Right lobe of liver (tissue), 6 donors: ENCODE measurements around the gene CAPZB. TPM values are rescaled to one million over a fixed set of nuclear protein-coding genes. Genes with fewer than 3 reads are reported as not detected.
A peak's percentile ranks its signal among the peaks of the same experiment; 100 is the strongest.

ENCODE experiments used
- ATAC-seq, 4 donors: fragments of 200-7000 bp; cut with Tn5 transposase; one replicate each; pipeline ENCODE4 v1.9.1; 2020; ENCODE audit warnings: mild to moderate bottlenecking in 4 of 4, moderate library complexity in 4 of 4
- DNase-seq, 3 donors: peaks; one replicate each; pipeline ENCODE4 v3.0.0-alpha.2; 2020
- H3K27ac ChIP-seq, 3 donors: fragments of 200-600 bp; one replicate each; pipeline ENCODE4 v1.8.0; 2022
- H3K27me3 ChIP-seq, 2 donors: fragments of 200-600 bp; one replicate each; pipeline ENCODE4 v1.8.0; 2022
- H3K36me3 ChIP-seq, 4 donors: fragments of 200-600 bp; sonication (generic) in 1 of 4; one replicate each; pipeline versions ENCODE4 v1.5.1 to v1.8.0; 2017 to 2022; ENCODE audit warnings: control low read depth in 1 of 4
- H3K4me1 ChIP-seq, 4 donors: fragments of 200-600 bp; sonication (generic) in 1 of 4; one replicate each; pipeline versions ENCODE4 v1.5.1 to v1.8.0; 2017 to 2022; ENCODE audit warnings: control low read depth in 1 of 4
- H3K4me3 ChIP-seq, 3 donors: fragments of 200-600 bp; one replicate each; pipeline ENCODE4 v1.8.0; 2022
- H3K9me3 ChIP-seq, 4 donors: fragments of 200-600 bp; sonication (generic) in 1 of 4; one replicate each; pipeline versions ENCODE4 v1.5.1 to v1.8.0; 2017 to 2022; ENCODE audit warnings: control low read depth in 1 of 4
- POLR2A ChIP-seq: fragments of 450-650 bp; IDR thresholded peaks from one replicate; pipeline ENCODE4 v1.6.1; 2017; ENCODE audit warnings: antibody characterized with exemption, mild to moderate bottlenecking
- WGBS: methylation state at CpG from one replicate; pipeline ENCODE4 v1.1.6; 2018; ENCODE audit warnings: low coverage, low lambda C conversion rate; ENCODE audit not compliant: insufficient coverage; ENCODE audit errors: missing lambda C conversion rate; 5-methylcytosine and 5-hydroxymethylcytosine counted together
- intact Hi-C, 2 donors: fragments of 100-400 bp; cut with DNase I; formaldehyde crosslinking; loops; one replicate each; pipeline versions ENCODE4 v1.11.2 to v1.14.1; 2022
- total RNA-seq, 6 experiments: library from RNA; depleted of rRNA in 2 of 6; stranded (reverse); fragments of >200 nt in 2 of 6; fragmentation: NEBNext Ultra II Directional in 3 of 6; extraction: Animal tissue kit (Norgen Biotek cat#: 25700) in 3 of 6; gene quantifications; one replicate each; pipeline versions ENCODE4 v1.1.0 to v1.2.4, GENCODE V29; 2016 to 2023
- TF ChIP-seq, protein P1 (sequence below), 4 donors: fragments of 200-600 bp in 3 of 4; fragments of 450-650 bp in 1 of 4; IDR thresholded peaks; one replicate each; pipeline versions ENCODE4 v1.5.1 to v1.8.0; 2016 to 2022; ENCODE audit warnings: antibody characterized with exemption in 4 of 4, mild to moderate bottlenecking in 2 of 4
- donor health status: DM: no; HTN: yes; CAD: no.
- donor health status: DM: no; HTN: no; CAD: no.
- donor health status: DM: no; HTN: no; CAD: no.
- donor health status: DM: no; HTN: yes; CAD: no.
- donor health status: DM: no; HTN: yes; CAD: no.

CAPZB gene
- total RNA-seq, 6 experiments from 2014 or later = 53.5 to 117 (median 88.0) TPM

GRCh38 chr1:19426294-19427086, 58.8 kb downstream of the CAPZB start:
- ATAC-seq = no peak
- TF ChIP-seq, protein P1, sequence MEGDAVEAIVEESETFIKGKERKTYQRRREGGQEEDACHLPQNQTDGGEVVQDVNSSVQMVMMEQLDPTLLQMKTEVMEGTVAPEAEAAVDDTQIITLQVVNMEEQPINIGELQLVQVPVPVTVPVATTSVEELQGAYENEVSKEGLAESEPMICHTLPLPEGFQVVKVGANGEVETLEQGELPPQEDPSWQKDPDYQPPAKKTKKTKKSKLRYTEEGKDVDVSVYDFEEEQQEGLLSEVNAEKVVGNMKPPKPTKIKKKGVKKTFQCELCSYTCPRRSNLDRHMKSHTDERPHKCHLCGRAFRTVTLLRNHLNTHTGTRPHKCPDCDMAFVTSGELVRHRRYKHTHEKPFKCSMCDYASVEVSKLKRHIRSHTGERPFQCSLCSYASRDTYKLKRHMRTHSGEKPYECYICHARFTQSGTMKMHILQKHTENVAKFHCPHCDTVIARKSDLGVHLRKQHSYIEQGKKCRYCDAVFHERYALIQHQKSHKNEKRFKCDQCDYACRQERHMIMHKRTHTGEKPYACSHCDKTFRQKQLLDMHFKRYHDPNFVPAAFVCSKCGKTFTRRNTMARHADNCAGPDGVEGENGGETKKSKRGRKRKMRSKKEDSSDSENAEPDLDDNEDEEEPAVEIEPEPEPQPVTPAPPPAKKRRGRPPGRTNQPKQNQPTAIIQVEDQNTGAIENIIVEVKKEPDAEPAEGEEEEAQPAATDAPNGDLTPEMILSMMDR (IDR thresholded peaks at IDR 0.05) = no peak
- TF ChIP-seq POLR2A = no peak
- Histone ChIP-seq H3K27me3 (no peaks in the 10 kb centered on the region), H3K36me3 (no peaks in the 10 kb centered on the region), H3K4me1 (peaks cover 3 to 56% (median 23%) of the 10 kb centered on the region in 4 donors), H3K27ac (peak overlapping the region; percentile 22 to 70 (median 64)), H3K9me3 (no peaks in the 10 kb centered on the region), H3K4me3 (no peak overlapping the region)
- DNase-seq = no peak
- 77% methylated on average over 6 of the region's 13 CpGs for WGBS
- intact Hi-C loops = no loop called here

- Histone ChIP-seq H3K27me3 (no peaks in the 10 kb centered on the region), H3K4me3 (no peak overlapping the region), H3K27ac (peak overlapping the region; percentile 22 to 70 (median 64)), H3K4me1 (peaks cover 3 to 56% (median 22%) of the 10 kb centered on the region in 4 donors), H3K36me3 (no peaks in the 10 kb centered on the region), H3K9me3 (no peaks in the 10 kb centered on the region)
- ATAC-seq (peak; percentile 70 to 86 (median 82)), DNase-seq (peak in 1 of 3 donors; percentile 74)
- 24% methylated on average over 3 of the region's 6 CpGs for WGBS
- intact Hi-C loops = no loop called here
- TF ChIP-seq, protein P1 (IDR thresholded peaks at IDR 0.05) = no peak
Measured at GRCh38 chr1:19425646-19426239, 59.6 kb downstream of the CAPZB start.

GRCh38 chr1:19424651-19425570, 60.4 kb downstream of the CAPZB start:
- Histone ChIP-seq H3K4me1 (peaks cover 3 to 48% (median 18%) of the 10 kb centered on the region in 4 donors), H3K27me3 (no peaks in the 10 kb centered on the region), H3K4me3 (no peak overlapping the region), H3K36me3 (no peaks in the 10 kb centered on the region), H3K9me3 (no peaks in the 10 kb centered on the region), H3K27ac (peak overlapping the region; percentile 22 to 64 (median 42))
- WGBS = 37% methylated on average over 6 of the region's 7 CpGs
- ATAC-seq (peak; percentile 20 to 63 (median 50)), DNase-seq (peak in 1 of 3 donors; percentile 55)
- no peak for TF ChIP-seq POLR2A
- TF ChIP-seq, protein P1 (IDR thresholded peaks at IDR 0.05) = no peak
- intact Hi-C loops = no loop called here

- Histone ChIP-seq H3K4me1 (peaks cover 3 to 39% (median 18%) of the 10 kb centered on the region in 4 donors), H3K27me3 (no peaks in the 10 kb centered on the region), H3K36me3 (peaks cover 0 to 14% (median 2%) of the 10 kb centered on the region in 4 donors), H3K9me3 (no peaks in the 10 kb centered on the region), H3K27ac (no peak overlapping the region), H3K4me3 (no peak overlapping the region)
- 37% methylated on average over 5 of the region's 5 CpGs for WGBS
- intact Hi-C loops = no loop called here
- DNase-seq (no peak), ATAC-seq (peak in 1 of 4 donors; percentile 25)
- TF ChIP-seq, protein P1 (IDR thresholded peaks at IDR 0.05) = no peak
- no peak for TF ChIP-seq POLR2A
Measured at GRCh38 chr1:19423130-19423529, 62.2 kb downstream of the CAPZB start.
